ENCODE measurements around the gene C8B.

- TF ChIP-seq CTCF (IDR thresholded peaks at IDR 0.05; ENCODE audit: insufficient read depth, low read length) = no peak
- TF ChIP-seq POLR2AphosphoS5 (IDR thresholded peaks at IDR 0.05; ENCODE audit: low read depth) = no peak
These were observed 36.3 kb downstream of the C8B start for GRCh38 chr1:56929492-56929891.
